ENCODE measurements around the gene DNAH7. TPM values are rescaled to one million over a fixed set of nuclear protein-coding genes. Genes with fewer than 3 reads are reported as not detected.

DNAH7 gene
- total RNA-seq = under 1 TPM; 0.07 TPM

GRCh38 chr2:196068271-196069209 is at the start of gene DNAH7:
TSS of gene DNAH7 (minus strand) at chr2:196068837. CDS start at chr2:196068711, 126 bp downstream.
- ATAC-seq (peak; percentile 96), DNase-seq (peak; percentile 94)
- Mint-ChIP-seq H3K27me3 (peaks cover 3% of the 10 kb centered on the region), H3K4me1 (ENCODE audit: low read depth) (peaks cover 15% of the 10 kb centered on the region), H3K36me3 (ENCODE audit: low read depth) (no peaks in the 10 kb centered on the region), H3K27ac (peak within 1 kb of the TSS; percentile 62), H3K4me3 (peak within 1 kb of the TSS; percentile 78), H3K9me3 (no peaks in the 10 kb centered on the region)
- ChIA-PET CTCF (interaction anchor here (0.6 to 4.4 kb wide), 43 partner anchors 9 to 742 kb away, joined by 3 to 83 read pairs (median 4); no protein-coding TSS in a partner anchor), POLR2A (interaction anchor here (0.6 to 1.2 kb wide), 5 partner anchors 23 to 627 kb away, joined by 3 to 5 read pairs (median 3); no protein-coding TSS in a partner anchor)
- intact Hi-C loops (cut with micrococcal nuclease) = loop anchor here (5.0 to 10.0 kb wide), 2 partner anchors 411 to 494 kb away; partner anchors contain the start of gene SLC39A10
- TF ChIP-seq, protein P1, sequence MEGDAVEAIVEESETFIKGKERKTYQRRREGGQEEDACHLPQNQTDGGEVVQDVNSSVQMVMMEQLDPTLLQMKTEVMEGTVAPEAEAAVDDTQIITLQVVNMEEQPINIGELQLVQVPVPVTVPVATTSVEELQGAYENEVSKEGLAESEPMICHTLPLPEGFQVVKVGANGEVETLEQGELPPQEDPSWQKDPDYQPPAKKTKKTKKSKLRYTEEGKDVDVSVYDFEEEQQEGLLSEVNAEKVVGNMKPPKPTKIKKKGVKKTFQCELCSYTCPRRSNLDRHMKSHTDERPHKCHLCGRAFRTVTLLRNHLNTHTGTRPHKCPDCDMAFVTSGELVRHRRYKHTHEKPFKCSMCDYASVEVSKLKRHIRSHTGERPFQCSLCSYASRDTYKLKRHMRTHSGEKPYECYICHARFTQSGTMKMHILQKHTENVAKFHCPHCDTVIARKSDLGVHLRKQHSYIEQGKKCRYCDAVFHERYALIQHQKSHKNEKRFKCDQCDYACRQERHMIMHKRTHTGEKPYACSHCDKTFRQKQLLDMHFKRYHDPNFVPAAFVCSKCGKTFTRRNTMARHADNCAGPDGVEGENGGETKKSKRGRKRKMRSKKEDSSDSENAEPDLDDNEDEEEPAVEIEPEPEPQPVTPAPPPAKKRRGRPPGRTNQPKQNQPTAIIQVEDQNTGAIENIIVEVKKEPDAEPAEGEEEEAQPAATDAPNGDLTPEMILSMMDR (IDR thresholded peaks at IDR 0.05) = peak; percentile 62

GRCh38 chr2:196117214-196117705 is 48.6 kb upstream of the DNAH7 start:
- Mint-ChIP-seq H3K36me3 (ENCODE audit: low read depth) (no peaks in the 10 kb centered on the region), H3K27ac (no peak overlapping the region), H3K9me3 (peaks cover 7% of the 10 kb centered on the region), H3K27me3 (no peaks in the 10 kb centered on the region), H3K4me1 (ENCODE audit: low read depth) (peaks cover 16% of the 10 kb centered on the region), H3K4me3 (no peak overlapping the region)
- ChIA-PET CTCF (interaction anchor here (0.8 to 1.3 kb wide), 4 partner anchors 39 to 180 kb away, joined by 3 to 4 read pairs (median 4); no protein-coding TSS in a partner anchor), POLR2A (no interaction called here)
- DNase-seq (no peak), ATAC-seq (no peak)
- intact Hi-C loops (cut with micrococcal nuclease) = no loop called here
- TF ChIP-seq, protein P1 (IDR thresholded peaks at IDR 0.05) = no peak

DNA sequence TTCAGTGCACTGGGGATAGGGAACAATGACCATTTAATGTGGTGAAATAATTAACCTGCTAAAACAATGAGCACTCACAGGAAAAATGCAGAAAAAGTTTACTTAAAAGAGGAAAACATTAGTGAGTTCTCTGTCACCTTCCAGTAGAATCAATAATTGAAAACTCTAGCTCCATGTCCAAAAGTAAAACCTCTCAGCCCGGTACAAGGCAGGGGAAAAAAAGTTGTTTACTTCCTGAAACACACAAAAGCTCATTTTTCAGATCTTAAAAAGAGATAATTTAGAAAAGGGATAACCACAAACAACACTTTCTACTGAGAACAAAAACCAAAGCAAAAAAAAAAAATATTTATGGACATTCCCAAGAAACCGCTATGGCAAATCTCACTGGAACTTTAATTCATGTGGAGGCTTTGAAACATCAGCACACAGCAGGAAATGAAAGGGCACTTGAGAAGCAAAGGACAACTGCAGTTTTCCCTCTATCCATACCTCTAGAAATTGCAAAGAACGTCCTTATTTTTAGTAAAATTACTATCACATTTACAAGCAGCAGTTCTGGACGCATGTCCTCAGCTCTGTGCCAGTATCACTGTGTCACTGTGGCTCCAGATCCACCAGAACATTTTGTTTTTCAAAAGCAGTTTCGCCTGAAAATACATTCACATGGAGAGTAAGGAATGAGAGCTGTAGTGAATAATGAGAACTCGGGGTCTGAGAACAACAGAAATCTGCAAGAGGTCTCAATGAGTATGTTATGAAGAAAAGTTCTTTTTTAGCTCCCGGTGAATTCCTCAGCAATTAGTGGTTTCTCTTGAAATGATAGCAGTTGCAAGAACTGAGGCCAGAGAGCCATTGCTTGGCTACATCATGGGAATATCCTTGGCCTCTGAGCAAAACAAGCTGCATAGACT is 44.7 kb upstream of the DNAH7 start:
- Mint-ChIP-seq H3K27ac (no peak overlapping the region), H3K4me3 (no peak overlapping the region), H3K4me1 (ENCODE audit: low read depth) (peaks cover 20% of the 10 kb centered on the region), H3K9me3 (no peaks in the 10 kb centered on the region), H3K36me3 (ENCODE audit: low read depth) (no peaks in the 10 kb centered on the region), H3K27me3 (no peaks in the 10 kb centered on the region)
- ChIA-PET CTCF (interaction anchor here (1.3 to 1.9 kb wide), 5 partner anchors 9 to 163 kb away, joined by 4 to 5 read pairs (median 4); no protein-coding TSS in a partner anchor), POLR2A (interaction anchor here (0.9 to 1.3 kb wide), 2 partner anchors 13 to 23 kb away, joined by 3 read pairs; no protein-coding TSS in a partner anchor)
- DNase-seq = no peak
- TF ChIP-seq, protein P1 (IDR thresholded peaks at IDR 0.05) = no peak
- ATAC-seq = no peak
- intact Hi-C loops (cut with micrococcal nuclease) = no loop called here

DNA sequence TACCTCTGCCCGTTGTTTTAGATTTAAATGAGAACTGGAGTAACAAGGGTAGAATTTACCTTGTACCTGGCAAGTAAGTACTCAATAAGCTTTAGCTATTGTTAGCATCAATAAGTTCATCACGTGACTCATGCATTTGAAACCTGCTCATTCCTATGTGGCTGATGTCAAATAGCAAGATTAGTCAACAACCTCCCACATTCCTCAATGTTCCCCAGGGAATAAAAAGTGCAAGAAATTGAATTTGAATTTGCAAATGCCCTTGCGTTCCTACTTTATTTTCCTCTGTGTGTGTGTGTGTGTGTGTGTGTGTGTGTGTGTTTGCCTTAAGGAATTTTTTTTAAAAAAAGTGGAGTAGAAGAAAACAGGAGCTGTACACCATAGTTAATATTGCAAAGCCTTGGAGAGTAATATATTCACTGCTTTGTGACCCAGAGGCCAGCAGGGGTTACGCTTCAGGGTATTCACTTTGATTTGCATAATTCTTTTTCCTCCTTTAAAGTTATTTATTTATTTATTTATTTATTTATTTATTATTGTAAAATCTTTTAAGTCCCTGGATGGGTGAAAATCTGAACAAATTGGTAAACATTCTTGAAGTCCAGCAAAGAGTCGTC is 43.9 kb upstream of the DNAH7 start:
- intact Hi-C loops (cut with micrococcal nuclease) = no loop called here
- POLR2A ChIA-PET = interaction anchor here (1.3 kb wide), 1 partner anchor 24 kb away, joined by 3 read pairs; no protein-coding TSS in a partner anchor
- H3K27me3 Mint-ChIP-seq = no peaks in the 10 kb centered on the region

More for the DNA sequence above, 43.9 kb upstream of the DNAH7 start:
- Mint-ChIP-seq H3K4me1 (ENCODE audit: low read depth) (peaks cover 20% of the 10 kb centered on the region), H3K27ac (no peak overlapping the region), H3K9me3 (no peaks in the 10 kb centered on the region), H3K4me3 (no peak overlapping the region), H3K36me3 (ENCODE audit: low read depth) (no peaks in the 10 kb centered on the region)
- ATAC-seq (no peak), DNase-seq (no peak)
- CTCF ChIA-PET = interaction anchor here (0.7 to 1.9 kb wide), 5 partner anchors 9 to 164 kb away, joined by 3 to 5 read pairs (median 4); no protein-coding TSS in a partner anchor
- TF ChIP-seq, protein P1 (IDR thresholded peaks at IDR 0.05) = no peak

All from activated CD8-positive, alpha-beta T cell treated with anti-CD3 and anti-CD28 coated beads for 36 hours (primary cell).